ENCODE measurements around the gene MAST4. TPM values are rescaled to one million over a fixed set of nuclear protein-coding genes. Genes with fewer than 3 reads are reported as not detected.

Gene MAST4
- total and polyA plus RNA-seq, 4 donors, result 3.7 to 9.5 (median 6.5) TPM

- no peak for DNase-seq (ENCODE audit: low spot score)
Measured at GRCh38 chr5:66897356-66897755, 301.2 kb downstream of the MAST4 start.

GRCh38 chr5:66898241-66898995 lies 302.2 kb downstream of the MAST4 start:
- Histone ChIP-seq H3K9me3 (ENCODE audit: control insufficient read depth in 4 of 4, low read length in 3 of 4) (no peaks in the 10 kb centered on the region), H3K27ac (ENCODE audit: low read depth in 1 of 2, low read length in 2 of 2) (no peak overlapping the region), H3K9ac (ENCODE audit: low read depth in 1 of 2, low read length in 2 of 2) (no peak overlapping the region), H3K36me3 (ENCODE audit: control insufficient read depth in 4 of 4, insufficient read depth in 3 of 4, low read depth in 1 of 4, low read length in 3 of 4) (no peaks in the 10 kb centered on the region), H3K27me3 (ENCODE audit: control insufficient read depth in 4 of 4, insufficient read depth in 4 of 4, low read length in 3 of 4) (no peaks in the 10 kb centered on the region), H3K4me3 (ENCODE audit: low read depth in 1 of 3, low read length in 3 of 3) (no peak overlapping the region), H3K4me1 (ENCODE audit: control insufficient read depth in 4 of 4, insufficient read depth in 4 of 4, low read length in 3 of 4) (no peaks in the 10 kb centered on the region)
- no peak for DNase-seq (ENCODE audit: low spot score)
- no peak for TF ChIP-seq RXRA (IDR thresholded peaks at IDR 0.05)
- TF ChIP-seq JUND (IDR thresholded peaks at IDR 0.05), result no peak
- TF ChIP-seq YY1 (IDR thresholded peaks at IDR 0.05), result no peak
- no peak for TF ChIP-seq SP1 (IDR thresholded peaks at IDR 0.05)
- TF ChIP-seq CTCF (IDR thresholded peaks at IDR 0.05; ENCODE audit: low read depth, low read length, missing input control), result no peak
- TF ChIP-seq TAF1 (conservative IDR thresholded peaks at IDR 0.05), result no peak
- no peak for TF ChIP-seq MAX (IDR thresholded peaks at IDR 0.05)
- TF ChIP-seq ZBTB33 (IDR thresholded peaks at IDR 0.05), result no peak
- TF ChIP-seq GABPA (IDR thresholded peaks at IDR 0.05 in 1 of 2, conservative IDR thresholded peaks at IDR 0.05 in 1 of 2), result no peak
- TF ChIP-seq EGR1 (IDR thresholded peaks at IDR 0.05; ENCODE audit: low read depth in 2 of 2), result no peak
- no peak for TF ChIP-seq FOXA2 (IDR thresholded peaks at IDR 0.05)
- WGBS, result 95% methylated on average over 2 of the region's 2 CpGs

More at GRCh38 chr5:66897356-66897755, 301.2 kb downstream of the MAST4 start:
- no peak overlapping the region for H3K27ac ChIP-seq (ENCODE audit: low read depth in 1 of 2, low read length in 2 of 2)
- no peaks in the 10 kb centered on the region for H3K27me3 ChIP-seq (ENCODE audit: control insufficient read depth in 4 of 4, insufficient read depth in 4 of 4, low read length in 3 of 4)
- no peaks in the 10 kb centered on the region for H3K4me1 ChIP-seq (ENCODE audit: control insufficient read depth in 4 of 4, insufficient read depth in 4 of 4, low read length in 3 of 4)
- H3K9ac ChIP-seq (ENCODE audit: low read depth in 1 of 2, low read length in 2 of 2), result no peak overlapping the region
- no peaks in the 10 kb centered on the region for H3K9me3 ChIP-seq (ENCODE audit: control insufficient read depth in 4 of 4, low read length in 3 of 4)
- WGBS, result 95% methylated on average over 9 of the region's 9 CpGs
- no peak overlapping the region for H3K4me3 ChIP-seq (ENCODE audit: low read depth in 1 of 3, low read length in 3 of 3)
- H3K36me3 ChIP-seq (ENCODE audit: control insufficient read depth in 4 of 4, insufficient read depth in 3 of 4, low read depth in 1 of 4, low read length in 3 of 4), result no peaks in the 10 kb centered on the region
- TF ChIP-seq RAD21 (IDR thresholded peaks at IDR 0.05) (no peak), RXRA (IDR thresholded peaks at IDR 0.05) (no peak), YY1 (IDR thresholded peaks at IDR 0.05) (no peak), ATF3 (IDR thresholded peaks at IDR 0.05) (no peak)

GRCh38 chr5:66903218-66903617 lies 307.0 kb downstream of the MAST4 start:
- Histone ChIP-seq H3K4me3 (ENCODE audit: low read depth in 1 of 3, low read length in 3 of 3) (no peak overlapping the region), H3K9ac (ENCODE audit: low read depth in 1 of 2, low read length in 2 of 2) (no peak overlapping the region), H3K27me3 (ENCODE audit: control insufficient read depth in 4 of 4, insufficient read depth in 4 of 4, low read length in 3 of 4) (no peaks in the 10 kb centered on the region), H3K9me3 (ENCODE audit: control insufficient read depth in 4 of 4, low read length in 3 of 4) (no peaks in the 10 kb centered on the region), H3K27ac (ENCODE audit: low read depth in 1 of 2, low read length in 2 of 2) (no peak overlapping the region), H3K36me3 (ENCODE audit: control insufficient read depth in 4 of 4, insufficient read depth in 3 of 4, low read depth in 1 of 4, low read length in 3 of 4) (no peaks in the 10 kb centered on the region), H3K4me1 (ENCODE audit: control insufficient read depth in 4 of 4, insufficient read depth in 4 of 4, low read length in 3 of 4) (no peaks in the 10 kb centered on the region)
- TF ChIP-seq REST (IDR thresholded peaks at IDR 0.05), result no peak
- 99% methylated on average over 1 of the region's 1 CpG for WGBS
- DNase-seq (ENCODE audit: low spot score), result no peak

All from liver (tissue), 9 donors.